ENCODE measurements around the gene C1orf116.
A peak's percentile ranks its signal among the peaks of the same experiment; 100 is the strongest.

C1orf116 gene

GRCh38 chr1:207019661-207020060 lies 12.9 kb downstream of the C1orf116 start:
- DNase-seq (ENCODE audit: low read depth): no peak

- no peak for DNase-seq (ENCODE audit: low read depth)
Observed at GRCh38 chr1:207019161-207019560, 13.4 kb downstream of the C1orf116 start.

GRCh38 chr1:207018707-207019106 lies 13.8 kb downstream of the C1orf116 start:
- no peak for DNase-seq (ENCODE audit: low read depth)

GRCh38 chr1:207017615-207018559 lies 14.7 kb downstream of the C1orf116 start:
- DNase-seq (ENCODE audit: low read depth): no peak

- no peak for DNase-seq (ENCODE audit: low read depth)
Observed at GRCh38 chr1:207015791-207016190, 16.8 kb downstream of the C1orf116 start.

GRCh38 chr1:207014728-207015127 lies 17.8 kb downstream of the C1orf116 start:
- DNase-seq (ENCODE audit: low read depth): no peak

GRCh38 chr1:207013321-207014085 lies 19.1 kb downstream of the C1orf116 start:
- DNase-seq (ENCODE audit: low read depth): no peak

- DNase-seq (ENCODE audit: low read depth): no peak
Observed at GRCh38 chr1:207010726-207011125, 21.8 kb downstream of the C1orf116 start.

- no peak for DNase-seq (ENCODE audit: low read depth)
Observed at GRCh38 chr1:207009945-207010344, 22.6 kb downstream of the C1orf116 start.

- no peak for DNase-seq (ENCODE audit: low read depth)
Observed at GRCh38 chr1:207009182-207009850, 23.2 kb downstream of the C1orf116 start.

GRCh38 chr1:207007352-207008033 lies 25.1 kb downstream of the C1orf116 start:
- peak; percentile 40 for DNase-seq (ENCODE audit: low read depth)

- no peak for DNase-seq (ENCODE audit: low read depth)
Observed at GRCh38 chr1:207006914-207007313, 25.6 kb downstream of the C1orf116 start.

GRCh38 chr1:207006083-207006482 lies 26.5 kb downstream of the C1orf116 start:
- DNase-seq (ENCODE audit: low read depth): no peak

- DNase-seq (ENCODE audit: low read depth): peak; percentile 47
Observed at GRCh38 chr1:207004931-207005830, 27.4 kb downstream of the C1orf116 start.

GRCh38 chr1:207003210-207003609 lies 29.3 kb downstream of the C1orf116 start:
- DNase-seq (ENCODE audit: low read depth): no peak

- DNase-seq (ENCODE audit: low read depth): no peak
Observed at GRCh38 chr1:207002724-207003146, 29.8 kb downstream of the C1orf116 start.

- no peak for DNase-seq (ENCODE audit: low read depth)
Observed at GRCh38 chr1:207001492-207002245, 30.9 kb downstream of the C1orf116 start.

- DNase-seq (ENCODE audit: low read depth): no peak
Observed at GRCh38 chr1:207000651-207001291, 31.8 kb downstream of the C1orf116 start.

- no peak for DNase-seq (ENCODE audit: low read depth)
Observed at GRCh38 chr1:206998816-206999215, 33.7 kb downstream of the C1orf116 start.
